WERI-Rb-1 (cell line): Measurements from ENCODE around the gene RPS19.

Experiments used
- DNase-seq: peaks from one replicate; pipeline ENCODE4 v3.0.0-alpha.2; 2020
- H3K27ac ChIP-seq: fragments of 250-450 bp; sonication (Bioruptor Pico); 2 replicates; pipeline ENCODE4 v1.5.1; 2020; ENCODE audit warnings: mild to moderate bottlenecking, moderate library complexity
- H3K27me3 ChIP-seq: fragments of 250-450 bp; sonication (Bioruptor Pico); 2 replicates; pipeline ENCODE4 v1.5.1; 2021; ENCODE audit warnings: mild to moderate bottlenecking, low read depth, moderate library complexity; ENCODE audit not compliant: insufficient read depth, severe bottlenecking
- H3K36me3 ChIP-seq: fragments of 250-450 bp; sonication (Bioruptor Pico); 2 replicates; pipeline ENCODE4 v1.5.1; 2020; ENCODE audit warnings: mild to moderate bottlenecking, moderate library complexity
- H3K4me3 ChIP-seq: 2 replicates; pipeline ENCODE4 v1.5.1; 2011; ENCODE audit warnings: low read depth, mild to moderate bottlenecking, control low read depth, low read length
- H3K9me3 ChIP-seq: fragments of 250-450 bp; sonication (Bioruptor Pico); 2 replicates; pipeline ENCODE4 v1.5.1; 2021; ENCODE audit warnings: mild to moderate bottlenecking, moderate library complexity; ENCODE audit not compliant: severe bottlenecking
- CTCF ChIP-seq: IDR thresholded peaks from 2 replicates; pipeline ENCODE4 v1.5.1; 2011; ENCODE audit warnings: low read depth, mild to moderate bottlenecking, control low read depth, inconsistent platforms, low read length

The RPS19 gene

GRCh38 chr19:41861116-41861768 is 1.2 kb downstream of the RPS19 start:
- no peaks in the 10 kb centered on the region for H3K9me3 ChIP-seq
- H3K4me3 ChIP-seq: peak overlapping the region; percentile 95
- H3K27ac ChIP-seq: peak overlapping the region; percentile 94
- H3K27me3 ChIP-seq: no peaks in the 10 kb centered on the region
- no peak for DNase-seq
- no peak for TF ChIP-seq CTCF
- H3K36me3 ChIP-seq: peaks cover 60% of the 10 kb centered on the region

DNA sequence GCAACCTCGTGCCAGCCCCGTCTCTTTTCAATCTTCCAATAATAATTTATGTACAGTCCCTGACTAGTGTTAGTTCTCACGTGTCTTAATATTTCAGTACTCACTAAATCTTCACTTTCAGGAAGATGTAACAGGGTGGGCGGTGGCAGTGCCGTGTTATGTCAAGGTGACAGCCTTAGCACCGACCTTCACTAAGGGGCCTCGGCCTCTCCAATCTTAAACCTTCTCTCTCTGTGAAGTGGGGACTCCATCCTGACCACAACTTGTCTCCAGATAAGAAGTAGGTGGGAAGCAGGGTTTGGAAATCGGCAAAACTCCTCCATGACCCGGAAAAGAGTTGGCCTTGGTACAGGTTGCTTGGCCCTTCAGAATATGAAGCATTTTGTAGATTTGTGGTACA is 1.8 kb downstream of the RPS19 start:
- no peak for DNase-seq
- Histone ChIP-seq H3K9me3 (no peaks in the 10 kb centered on the region), H3K27me3 (no peaks in the 10 kb centered on the region), H3K4me3 (no peak overlapping the region), H3K27ac (no peak overlapping the region), H3K36me3 (peaks cover 66% of the 10 kb centered on the region)
- TF ChIP-seq CTCF: no peak

- Histone ChIP-seq H3K36me3 (peaks cover 73% of the 10 kb centered on the region), H3K27ac (peak overlapping the region; percentile 19)
- no peak for DNase-seq
Measured at GRCh38 chr19:41862445-41862986, 2.5 kb downstream of the RPS19 start.

GRCh38 chr19:41863209-41863931 is 3.3 kb downstream of the RPS19 start:
- no peak for DNase-seq
- no peak for TF ChIP-seq CTCF
- peak overlapping the region; percentile 19; the same call in 1 of the 2 replicates for H3K27ac ChIP-seq
- no peaks in the 10 kb centered on the region for H3K27me3 ChIP-seq
- H3K4me3 ChIP-seq: no peak overlapping the region
- H3K36me3 ChIP-seq: peaks cover 81% of the 10 kb centered on the region
- no peaks in the 10 kb centered on the region for H3K9me3 ChIP-seq

More at GRCh38 chr19:41862445-41862986, 2.5 kb downstream of the RPS19 start:
- Histone ChIP-seq H3K27me3 (no peaks in the 10 kb centered on the region), H3K9me3 (no peaks in the 10 kb centered on the region), H3K4me3 (no peak overlapping the region)
- no peak for TF ChIP-seq CTCF

DNA sequence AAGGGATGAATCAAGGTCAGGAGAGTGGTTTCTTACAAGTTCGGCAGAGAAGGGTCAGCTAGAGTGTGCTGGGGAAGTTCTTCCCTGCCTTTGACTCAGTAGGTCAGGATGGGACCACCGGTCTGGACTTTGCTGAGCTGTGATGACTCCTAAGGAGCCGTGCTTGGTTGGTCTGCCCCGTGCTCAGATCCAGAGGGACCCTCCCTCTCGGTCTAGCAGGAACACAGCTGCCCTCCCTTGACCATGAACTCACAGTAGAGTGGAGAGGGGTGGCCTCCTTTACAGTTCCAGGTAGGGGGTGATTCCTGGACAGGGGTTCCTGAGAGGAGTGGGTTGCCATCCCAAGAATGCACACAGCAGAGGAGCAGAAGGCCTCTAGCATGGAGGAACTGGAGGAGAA is 4.3 kb downstream of the RPS19 start:
- no peak for DNase-seq
- Histone ChIP-seq H3K27me3 (no peaks in the 10 kb centered on the region), H3K4me3 (no peak overlapping the region), H3K36me3 (peaks cover 91% of the 10 kb centered on the region), H3K9me3 (no peaks in the 10 kb centered on the region), H3K27ac (peak overlapping the region; percentile 8; the same call in 1 of the 2 replicates)
- no peak for TF ChIP-seq CTCF
